Measurements from ENCODE around the gene ELL2.
A peak's percentile ranks its signal among the peaks of the same experiment; 100 is the strongest.

Gene ELL2

GRCh38 chr5:95983080-95983479 lies 21.4 kb upstream of the ELL2 start:
- DNase-seq (ENCODE audit: low spot score): no peak

DNA sequence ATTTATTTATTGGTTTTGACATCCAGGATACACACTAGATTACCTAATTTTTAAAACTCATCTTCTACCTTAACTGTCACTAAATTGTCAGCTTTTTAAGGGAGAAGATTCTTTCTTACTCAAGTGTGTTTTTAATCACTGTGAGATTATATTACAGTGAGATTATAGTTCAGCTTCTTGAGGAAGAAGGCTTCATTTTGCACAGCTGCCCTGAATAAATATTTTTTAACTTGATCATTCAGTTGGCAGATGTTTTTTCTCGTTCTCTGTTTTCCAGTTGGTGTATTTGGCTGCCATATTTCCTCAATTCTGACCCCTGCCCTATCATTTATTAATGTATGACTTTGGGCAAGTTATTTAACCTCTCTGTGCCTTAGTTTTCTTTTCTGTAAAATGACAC lies 15.0 kb upstream of the ELL2 start:
- no peak for DNase-seq (ENCODE audit: low spot score)

GRCh38 chr5:95975703-95976102 lies 14.1 kb upstream of the ELL2 start:
- DNase-seq (ENCODE audit: low spot score): no peak

DNA sequence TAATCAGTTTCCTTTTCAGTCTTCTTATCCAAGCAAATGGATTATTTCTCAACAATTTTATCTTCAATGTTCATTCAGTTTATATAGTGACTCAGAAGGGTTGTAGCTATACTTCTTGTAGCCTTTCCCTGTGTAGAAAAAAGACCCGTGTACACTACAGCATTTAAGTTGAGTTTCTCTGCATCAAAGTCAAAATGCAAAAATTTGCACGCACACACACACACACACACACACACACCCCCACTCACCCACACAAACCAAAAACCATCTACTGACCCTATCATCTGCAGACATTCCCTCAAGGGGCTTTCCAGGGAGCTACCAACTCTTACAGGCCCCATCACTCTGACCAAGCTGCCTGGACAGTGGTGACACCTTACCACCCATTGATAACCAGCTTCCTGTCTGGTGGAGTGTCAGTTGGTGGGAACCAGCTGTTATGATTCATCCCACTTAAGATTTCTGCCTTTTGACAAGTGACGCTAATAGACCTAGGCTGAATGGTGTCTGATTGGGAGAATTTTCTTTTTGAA lies 12.2 kb upstream of the ELL2 start:
- DNase-seq (ENCODE audit: low spot score): no peak

DNA sequence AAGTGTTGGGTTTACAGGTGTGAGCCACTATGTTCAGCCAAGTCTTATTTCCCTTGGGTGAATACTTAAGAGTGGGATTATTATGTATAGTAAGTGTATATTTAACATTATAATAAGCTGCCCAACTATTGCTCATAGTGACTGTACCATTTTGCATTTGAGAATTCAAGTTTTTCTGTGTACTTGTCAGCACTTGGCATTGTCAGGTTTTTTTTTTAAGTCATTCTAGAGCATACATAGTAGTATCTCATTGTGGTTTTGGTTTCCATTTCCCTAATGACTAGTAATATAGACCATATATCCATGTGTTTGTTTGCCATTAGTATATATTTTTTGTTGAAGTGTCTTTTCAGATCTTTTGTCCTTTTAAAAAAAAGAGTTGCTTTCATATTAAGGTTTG lies 10.5 kb upstream of the ELL2 start:
- no peak for DNase-seq (ENCODE audit: low spot score)

- DNase-seq (ENCODE audit: low spot score): no peak
Observed at GRCh38 chr5:95970359-95970704, 8.7 kb upstream of the ELL2 start.

DNA sequence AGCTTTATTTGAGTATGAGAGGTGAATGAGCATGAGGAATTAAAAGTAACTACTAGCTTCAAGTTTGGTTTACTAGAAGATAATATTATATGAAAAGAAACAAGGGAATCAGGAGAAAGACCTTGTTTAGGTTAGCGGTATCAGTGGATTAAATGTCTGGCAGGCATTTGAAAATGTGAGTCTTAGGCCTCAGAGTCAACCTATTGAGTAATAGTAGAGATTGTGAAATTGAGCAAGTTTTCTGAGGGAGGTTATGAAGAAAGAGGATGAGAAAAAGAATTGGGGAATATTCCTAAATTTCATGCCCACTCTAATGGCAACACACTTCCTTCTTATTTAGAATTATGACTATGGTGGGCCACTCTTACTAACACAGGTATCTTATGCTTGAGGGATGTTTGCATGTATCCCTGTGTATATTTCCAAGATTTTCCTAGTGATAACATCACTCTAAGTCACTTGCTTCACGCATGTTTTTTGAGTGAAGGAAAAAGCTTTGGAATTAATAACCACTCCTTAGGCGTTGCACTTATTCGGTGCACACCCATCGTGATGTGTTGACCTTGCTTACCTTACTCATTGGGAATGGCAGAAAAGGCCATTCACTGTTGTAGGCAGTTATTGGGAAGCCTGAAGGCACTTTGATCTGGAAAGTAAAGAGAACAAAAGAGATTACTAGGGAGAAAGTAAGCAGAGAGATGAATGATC lies 8.2 kb upstream of the ELL2 start:
- no peak for DNase-seq (ENCODE audit: low spot score)

- DNase-seq (ENCODE audit: low spot score): no peak
Observed at GRCh38 chr5:95969055-95969454, 7.4 kb upstream of the ELL2 start.

DNA sequence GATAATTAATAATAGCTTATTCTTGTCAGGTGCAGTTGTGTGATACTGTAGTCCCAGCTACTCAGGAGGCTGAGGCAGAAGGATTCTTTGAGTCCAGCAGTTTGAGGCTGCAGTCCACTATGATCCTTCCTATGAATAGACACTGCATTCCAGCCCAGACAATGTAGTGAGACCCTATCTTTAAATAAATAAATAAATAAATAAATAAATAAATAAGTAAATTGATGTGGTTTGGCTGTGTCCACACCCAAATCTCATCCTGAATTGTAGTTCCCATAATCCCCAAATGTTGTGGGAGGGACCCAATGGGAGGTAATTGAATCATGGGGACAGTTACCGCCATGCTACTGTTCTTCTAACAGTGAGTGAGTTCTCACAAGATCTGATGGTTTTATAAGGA lies 5.6 kb upstream of the ELL2 start:
- DNase-seq (ENCODE audit: low spot score): no peak

GRCh38 chr5:95966005-95966404 lies 4.4 kb upstream of the ELL2 start:
- no peak for DNase-seq (ENCODE audit: low spot score)

DNA sequence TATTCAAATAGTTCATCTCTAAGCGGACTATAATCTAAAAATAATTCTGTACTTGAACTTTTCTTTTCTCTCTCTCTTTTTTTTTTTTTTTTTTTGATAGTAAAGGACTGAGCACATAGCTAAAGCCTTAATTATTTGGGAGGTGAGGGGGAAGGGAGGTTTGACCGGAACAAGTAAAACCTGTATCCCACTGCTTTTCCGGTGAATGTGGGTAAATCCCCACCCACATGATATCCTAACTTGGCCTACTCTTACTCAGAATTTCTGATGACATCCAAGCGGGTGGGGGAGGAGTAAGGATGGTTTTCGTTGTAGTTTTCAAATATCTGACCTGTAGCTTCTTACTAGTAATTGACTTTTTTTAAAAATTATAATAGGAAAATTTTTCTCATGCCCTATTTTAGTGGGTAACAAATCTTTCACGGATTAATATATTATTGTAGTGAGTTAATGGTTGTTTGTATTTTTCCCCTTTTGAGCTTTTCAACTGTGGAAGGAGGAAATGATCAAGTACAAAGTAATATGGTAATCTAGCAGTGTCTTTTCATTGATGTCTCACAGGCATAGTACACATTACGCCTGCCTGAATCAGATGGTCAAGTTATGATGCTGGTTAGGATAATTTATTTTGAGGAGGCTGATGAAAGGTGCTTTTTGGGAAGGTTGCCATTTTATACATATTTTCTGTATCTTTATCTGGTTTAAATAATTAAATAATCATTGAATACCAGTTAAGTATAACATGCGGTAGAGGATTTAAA lies 2.2 kb upstream of the ELL2 start:
- DNase-seq (ENCODE audit: low spot score): no peak

- DNase-seq (ENCODE audit: low spot score): no peak
Observed at GRCh38 chr5:95962785-95963184, 1.1 kb upstream of the ELL2 start.

- DNase-seq (ENCODE audit: low spot score): no peak
Observed at GRCh38 chr5:95962475-95962773, 773 bp upstream of the ELL2 start.

- DNase-seq (ENCODE audit: low spot score): peak; percentile 52
Observed at GRCh38 chr5:95960667-95961616, 709 bp downstream of the ELL2 start.

- peak; percentile 52 for DNase-seq (ENCODE audit: low spot score)
Observed at GRCh38 chr5:95959888-95960666, 1.6 kb downstream of the ELL2 start.

- no peak for DNase-seq (ENCODE audit: low spot score)
Observed at GRCh38 chr5:95959051-95959887, 2.4 kb downstream of the ELL2 start.

GRCh38 chr5:95958310-95959014 lies 3.2 kb downstream of the ELL2 start:
- no peak for DNase-seq (ENCODE audit: low spot score)

DNA sequence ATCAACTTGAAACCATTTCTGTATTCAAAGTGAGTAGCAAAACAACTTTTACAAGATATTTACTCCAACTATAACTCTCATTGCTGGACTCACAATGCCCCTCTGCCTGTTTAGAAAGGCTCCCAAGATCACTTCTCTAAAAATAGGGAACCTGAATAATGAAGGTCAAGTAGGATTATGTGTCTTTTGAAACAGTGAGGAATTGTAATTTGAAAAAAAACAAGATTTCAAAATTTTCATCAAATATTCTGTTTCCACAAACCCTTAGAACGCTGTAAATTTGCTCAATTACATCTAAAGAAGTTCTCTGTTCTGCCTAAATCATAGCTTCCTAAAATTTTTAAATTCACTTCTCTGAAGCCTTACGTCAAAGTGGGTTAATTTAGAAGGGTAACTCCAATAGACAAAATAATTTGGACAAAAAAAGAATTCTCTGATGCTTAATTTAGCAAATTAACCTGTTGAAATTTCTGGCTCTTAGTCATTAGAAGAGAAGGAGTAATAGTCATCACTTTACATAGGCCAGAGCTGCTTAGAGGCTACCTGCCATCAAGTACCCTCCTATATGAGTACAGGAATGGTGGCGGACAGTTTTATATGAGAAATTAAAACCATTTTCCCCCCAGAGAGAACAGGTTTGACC lies 4.0 kb downstream of the ELL2 start:
- DNase-seq (ENCODE audit: low spot score): no peak

GRCh38 chr5:95956900-95957293 lies 4.8 kb downstream of the ELL2 start:
- DNase-seq (ENCODE audit: low spot score): no peak
